Osteoblast (primary cell): ENCODE data around the gene INPP4A. TPM values are rescaled to one million over a fixed set of nuclear protein-coding genes. Genes with fewer than 3 reads are reported as not detected.

Experiments
- DNase-seq: peaks from one replicate; pipeline ENCODE4 v3.0.0; 2011; ENCODE audit warnings: low spot score, mixed read lengths; ENCODE audit not compliant: insufficient read length; ENCODE audit errors: missing footprints
- H2AFZ ChIP-seq: 2 replicates; pipeline ENCODE4 v1.6.0; 2011; ENCODE audit warnings: mild to moderate bottlenecking, low read length
- H3K27ac ChIP-seq: 2 replicates; pipeline ENCODE4 v1.5.1; 2011; ENCODE audit warnings: mild to moderate bottlenecking, low read depth, low read length, moderate library complexity
- H3K27me3 ChIP-seq: 2 replicates; pipeline ENCODE4 v1.6.0; 2012; ENCODE audit warnings: mild to moderate bottlenecking, control low read depth, inconsistent platforms, low read length, moderate library complexity; ENCODE audit not compliant: insufficient read depth
- H3K36me3 ChIP-seq: 2 replicates; pipeline ENCODE4 v1.5.1; 2011; ENCODE audit warnings: mild to moderate bottlenecking, low read length, control low read depth, moderate library complexity; ENCODE audit not compliant: insufficient read depth
- H3K4me1 ChIP-seq: 2 replicates; pipeline ENCODE4 v1.5.1; 2011; ENCODE audit warnings: mild to moderate bottlenecking, low read length, control low read depth, moderate library complexity; ENCODE audit not compliant: insufficient read depth
- H3K4me2 ChIP-seq: 2 replicates; pipeline ENCODE4 v1.6.0; 2011; ENCODE audit warnings: mild to moderate bottlenecking, low read length; ENCODE audit not compliant: insufficient read depth
- H3K4me3 ChIP-seq: fragments of 200-600 bp; sonication (generic); 3 replicates; pipeline ENCODE4 v1.5.1; 2012; ENCODE audit warnings: mild to moderate bottlenecking, low read length, inconsistent platforms; ENCODE audit not compliant: insufficient read depth
- H3K79me2 ChIP-seq: 2 replicates; pipeline ENCODE4 v1.6.0; 2012; ENCODE audit warnings: mild to moderate bottlenecking, low read length, control low read depth, inconsistent platforms; ENCODE audit not compliant: insufficient read depth
- H3K9me3 ChIP-seq: 2 replicates; pipeline ENCODE4 v1.5.1; 2011; ENCODE audit warnings: low read depth, low read length, control low read depth
- H4K20me1 ChIP-seq: 2 replicates; pipeline ENCODE4 v1.6.0; 2012; ENCODE audit warnings: mild to moderate bottlenecking, low read length, control low read depth; ENCODE audit not compliant: insufficient read depth
- CTCF ChIP-seq: IDR thresholded peaks from 2 replicates; pipeline ENCODE4 v1.5.1; 2011; ENCODE audit warnings: mild to moderate bottlenecking, low read depth, low read length, moderate library complexity; ENCODE audit errors: extremely low read depth
- total RNA-seq: library from RNA; depleted of rRNA; stranded (reverse); fragments of >200 nt; gene quantifications from 2 replicates; pipeline ENCODE4 v1.2.3, GENCODE V29; 2012

INPP4A gene
- total RNA-seq, 1 donor = 25.7 TPM

GRCh38 chr2:98505311-98505808 lies 60.7 kb downstream of the INPP4A start:
- Histone ChIP-seq H4K20me1 (peaks cover 14% of the 10 kb centered on the region), H3K27ac (no peak overlapping the region), H2AFZ (no peak overlapping the region), H3K36me3 (no peaks in the 10 kb centered on the region), H3K9me3 (no peaks in the 10 kb centered on the region), H3K4me2 (no peak overlapping the region), H3K79me2 (peaks cover 5% of the 10 kb centered on the region), H3K27me3 (no peaks in the 10 kb centered on the region), H3K4me1 (peaks cover 37% of the 10 kb centered on the region), H3K4me3 (no peak overlapping the region)
- TF ChIP-seq CTCF = no peak
- no peak for DNase-seq

DNA sequence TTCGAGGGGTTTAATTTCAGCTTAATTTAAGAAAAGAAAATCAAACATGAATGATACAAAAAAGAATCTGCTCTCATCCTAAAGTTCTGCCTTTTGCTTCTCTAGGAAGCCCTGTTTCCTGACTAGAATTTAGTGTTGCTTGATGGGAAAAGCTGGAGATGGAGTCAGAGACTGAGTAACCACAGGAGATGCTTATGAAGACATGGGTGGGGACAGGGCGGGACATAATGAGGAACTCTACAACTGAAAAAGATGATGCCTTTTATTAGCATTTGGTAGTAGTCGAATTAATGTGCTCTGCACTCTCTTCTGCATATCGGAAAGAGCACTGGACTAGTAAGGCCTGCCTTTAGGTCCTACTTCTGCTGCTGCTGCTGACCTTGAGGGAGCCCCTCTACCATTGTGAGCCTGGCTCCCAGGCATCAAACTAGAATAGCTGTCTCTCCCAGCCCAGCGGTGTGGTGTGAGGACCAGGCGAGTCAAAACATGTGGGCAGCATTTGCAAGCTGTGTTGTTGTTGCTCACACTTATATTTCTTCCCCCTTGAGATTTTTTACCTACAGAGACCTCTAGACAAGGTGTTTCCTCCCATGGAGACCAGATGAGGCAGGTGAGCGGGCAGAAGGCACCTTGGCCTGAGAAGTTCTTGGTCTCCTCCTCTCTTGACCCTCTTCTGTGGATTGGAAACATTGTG lies 61.5 kb downstream of the INPP4A start:
- Histone ChIP-seq H3K79me2 (peaks cover 5% of the 10 kb centered on the region), H3K4me1 (peaks cover 37% of the 10 kb centered on the region), H3K4me3 (no peak overlapping the region), H3K4me2 (no peak overlapping the region), H4K20me1 (peaks cover 14% of the 10 kb centered on the region), H3K36me3 (no peaks in the 10 kb centered on the region), H3K9me3 (no peaks in the 10 kb centered on the region), H3K27me3 (no peaks in the 10 kb centered on the region), H2AFZ (no peak overlapping the region), H3K27ac (no peak overlapping the region)
- DNase-seq = no peak
- no peak for TF ChIP-seq CTCF

DNA sequence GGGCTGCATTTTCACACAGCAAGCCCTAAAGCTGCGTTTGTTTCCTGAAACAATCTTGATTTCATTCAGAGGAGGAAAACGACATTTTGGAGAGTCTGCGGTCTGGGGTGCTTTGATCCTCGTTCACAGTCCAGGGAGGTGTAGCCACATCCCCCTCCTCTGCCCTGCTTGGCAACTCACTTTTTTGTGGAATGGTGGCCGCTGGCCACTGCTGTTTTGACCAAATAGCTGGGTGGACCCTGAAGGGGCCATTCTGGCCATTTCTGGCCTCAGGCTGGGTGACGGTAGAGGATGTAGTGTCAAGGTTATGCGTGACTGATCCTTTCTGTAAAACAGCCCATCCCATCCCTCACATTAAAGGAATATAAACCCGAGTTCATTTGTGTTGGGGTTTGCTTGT lies 62.2 kb downstream of the INPP4A start:
- Histone ChIP-seq H3K27me3 (no peaks in the 10 kb centered on the region), H3K36me3 (no peaks in the 10 kb centered on the region), H3K79me2 (peaks cover 4% of the 10 kb centered on the region), H2AFZ (no peak overlapping the region), H3K27ac (no peak overlapping the region), H3K4me1 (peaks cover 37% of the 10 kb centered on the region), H3K4me2 (no peak overlapping the region), H3K4me3 (no peak overlapping the region), H3K9me3 (no peaks in the 10 kb centered on the region), H4K20me1 (peaks cover 14% of the 10 kb centered on the region)
- TF ChIP-seq CTCF = no peak
- no peak for DNase-seq

DNA sequence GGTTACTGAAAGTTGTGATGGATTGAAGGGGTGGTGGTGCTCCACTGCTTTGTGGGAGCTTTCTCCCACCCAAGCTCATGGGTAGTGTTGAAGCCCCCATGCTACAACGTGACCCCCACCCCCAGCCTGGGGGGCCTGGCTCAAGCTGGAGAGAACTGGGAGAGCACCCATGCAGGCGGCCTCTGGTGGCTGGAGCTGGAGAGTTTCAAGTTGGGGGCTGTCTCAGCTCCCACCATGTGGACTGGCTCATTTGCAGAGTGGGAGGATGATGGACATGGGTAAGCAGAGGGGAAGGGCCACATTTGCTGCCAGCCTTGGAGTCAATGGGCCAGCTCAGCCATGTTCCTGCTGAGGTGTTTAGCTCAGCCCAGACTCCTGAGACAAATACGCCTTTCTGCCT lies 62.8 kb downstream of the INPP4A start:
- H3K4me2 ChIP-seq = no peak overlapping the region
- peaks cover 37% of the 10 kb centered on the region for H3K4me1 ChIP-seq
- H3K27me3 ChIP-seq = no peaks in the 10 kb centered on the region
- no peak overlapping the region for H3K27ac ChIP-seq
- H2AFZ ChIP-seq = no peak overlapping the region
- no peak for TF ChIP-seq CTCF
- peaks cover 14% of the 10 kb centered on the region for H4K20me1 ChIP-seq
- DNase-seq = no peak
- H3K79me2 ChIP-seq = peaks cover 2% of the 10 kb centered on the region
- no peaks in the 10 kb centered on the region for H3K9me3 ChIP-seq
- no peaks in the 10 kb centered on the region for H3K36me3 ChIP-seq
- H3K4me3 ChIP-seq = no peak overlapping the region
